AG09319 (cell line): ENCODE results near the gene DAB2IP.
"Not testable (repeated sequence)": the region's sequence is repeated elsewhere in the genome, so short reads cannot be mapped to it uniquely, and the experiment has no call there.

Experiments used
- DNase-seq: peaks from one replicate; pipeline ENCODE4 v3.0.0-alpha.2; 2010; ENCODE audit warnings: low read depth; ENCODE audit errors: extremely low read depth
- CTCF ChIP-seq: IDR thresholded peaks from 2 replicates; pipeline ENCODE4 v1.5.1; 2011; ENCODE audit warnings: low read depth, mild to moderate bottlenecking, inconsistent platforms, low read length, moderate library complexity

The DAB2IP gene

GRCh38 chr9:121640076-121640475 lies 11.4 kb upstream of the DAB2IP start:
- peak; percentile 49 for TF ChIP-seq CTCF
- no peak for DNase-seq

- TF ChIP-seq CTCF, result no peak
- no peak for DNase-seq
Measured at GRCh38 chr9:121640491-121641223, 10.8 kb upstream of the DAB2IP start.

GRCh38 chr9:121641224-121641611 lies 10.2 kb upstream of the DAB2IP start:
- no peak for DNase-seq
- no peak for TF ChIP-seq CTCF

- no peak for TF ChIP-seq CTCF
- no peak for DNase-seq
Measured at GRCh38 chr9:121642758-121643157, 8.7 kb upstream of the DAB2IP start.

GRCh38 chr9:121643473-121643872 lies 8.0 kb upstream of the DAB2IP start:
- no peak for TF ChIP-seq CTCF
- no peak for DNase-seq

GRCh38 chr9:121644040-121644439 lies 7.4 kb upstream of the DAB2IP start:
- not testable (repeated sequence) for DNase-seq

GRCh38 chr9:121645003-121645402 lies 6.4 kb upstream of the DAB2IP start:
- TF ChIP-seq CTCF, result no peak
- no peak for DNase-seq
